ENCODE results near the gene MYO1D.
A peak's percentile ranks its signal among the peaks of the same experiment; 100 is the strongest.
"Not testable (repeated sequence)": the region's sequence is repeated elsewhere in the genome, so short reads cannot be mapped to it uniquely, and the experiment has no call there.

MYO1D gene

GRCh38 chr17:32673964-32674363 is 203.0 kb downstream of the MYO1D start:
- no peak for DNase-seq (ENCODE audit: low spot score)

- no peak for DNase-seq (ENCODE audit: low spot score)
Measured at GRCh38 chr17:32672711-32673110, 204.2 kb downstream of the MYO1D start.

- DNase-seq (ENCODE audit: low spot score), result no peak
Measured at GRCh38 chr17:32671896-32672295, 205.0 kb downstream of the MYO1D start.

GRCh38 chr17:32664936-32665583 is 211.9 kb downstream of the MYO1D start:
- no peak for DNase-seq (ENCODE audit: low spot score)

GRCh38 chr17:32660496-32660985 is 216.4 kb downstream of the MYO1D start:
- DNase-seq (ENCODE audit: low spot score), result no peak

- peak; percentile 85 for DNase-seq (ENCODE audit: low spot score)
Measured at GRCh38 chr17:32659419-32659842, 217.5 kb downstream of the MYO1D start.

GRCh38 chr17:32658470-32659418 is 218.2 kb downstream of the MYO1D start:
- DNase-seq (ENCODE audit: low spot score), result no peak

- no peak for DNase-seq (ENCODE audit: low spot score)
Measured at GRCh38 chr17:32656886-32657285, 220.0 kb downstream of the MYO1D start.

- no peak for DNase-seq (ENCODE audit: low spot score)
Measured at GRCh38 chr17:32654324-32654723, 222.6 kb downstream of the MYO1D start.

GRCh38 chr17:32651084-32651483 is 225.8 kb downstream of the MYO1D start:
- no peak for DNase-seq (ENCODE audit: low spot score)

GRCh38 chr17:32648450-32648849 is 228.5 kb downstream of the MYO1D start:
- DNase-seq (ENCODE audit: low spot score), result no peak

GRCh38 chr17:32646941-32647340 is 230.0 kb downstream of the MYO1D start:
- no peak for DNase-seq (ENCODE audit: low spot score)

GRCh38 chr17:32641514-32641913 is 235.4 kb downstream of the MYO1D start:
- DNase-seq (ENCODE audit: low spot score), result not testable (repeated sequence)

- DNase-seq (ENCODE audit: low spot score), result no peak
Measured at GRCh38 chr17:32636598-32637218, 240.2 kb downstream of the MYO1D start.

GRCh38 chr17:32634167-32634566 is 242.8 kb downstream of the MYO1D start:
- no peak for DNase-seq (ENCODE audit: low spot score)

- no peak for DNase-seq (ENCODE audit: low spot score)
Measured at GRCh38 chr17:32631341-32632096, 245.4 kb downstream of the MYO1D start.

GRCh38 chr17:32629563-32630190 is 247.2 kb downstream of the MYO1D start:
- no peak for DNase-seq (ENCODE audit: low spot score)

- DNase-seq (ENCODE audit: low spot score), result no peak
Measured at GRCh38 chr17:32628271-32629044, 248.5 kb downstream of the MYO1D start.

- peak; percentile 65 for DNase-seq (ENCODE audit: low spot score)
Measured at GRCh38 chr17:32627239-32627996, 249.5 kb downstream of the MYO1D start.

GRCh38 chr17:32626379-32626791 is 250.5 kb downstream of the MYO1D start:
- DNase-seq (ENCODE audit: low spot score), result no peak
